Suprapubic skin (tissue), 3 donors: ENCODE data around the gene EYS.

ENCODE experiments used
- POLR2AphosphoS5 ChIP-seq, 3 donors: sonication (generic); formaldehyde crosslinking; IDR thresholded peaks; one replicate each; pipeline ENCODE4 v1.6.1; 2017; ENCODE audit warnings: antibody characterized with exemption in 3 of 3
- TF ChIP-seq, protein P1 (sequence below), 2 donors: fragments of 200-600 bp in 1 of 2; fragments of 450-650 bp in 1 of 2; sonication (generic) in 1 of 2; IDR thresholded peaks; one replicate each; pipeline ENCODE4 v1.5.1; 2016 to 2019; ENCODE audit warnings: antibody characterized with exemption in 2 of 2, mild to moderate bottlenecking in 1 of 2, moderate library complexity in 1 of 2

DNA sequence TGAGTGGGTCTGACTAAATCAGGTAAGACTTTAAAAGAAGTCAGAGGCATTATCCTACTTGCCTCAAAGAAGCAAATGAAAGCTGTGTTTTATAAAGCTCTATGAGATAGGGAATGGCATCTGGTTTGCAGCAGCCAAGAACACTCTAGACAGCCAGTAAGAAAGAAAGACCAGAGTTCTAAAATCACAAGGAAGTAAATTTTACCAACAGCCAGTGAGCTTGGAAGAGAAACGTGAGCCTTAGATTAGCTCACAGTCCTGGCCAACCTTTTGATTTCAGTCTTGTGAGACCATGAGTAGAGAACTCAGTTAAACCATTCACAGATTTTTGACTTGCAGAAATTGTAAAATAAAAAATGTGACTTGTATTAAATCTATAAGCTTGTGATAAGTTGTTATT lies 693.0 kb downstream of the EYS start:
- TF ChIP-seq, protein P1, sequence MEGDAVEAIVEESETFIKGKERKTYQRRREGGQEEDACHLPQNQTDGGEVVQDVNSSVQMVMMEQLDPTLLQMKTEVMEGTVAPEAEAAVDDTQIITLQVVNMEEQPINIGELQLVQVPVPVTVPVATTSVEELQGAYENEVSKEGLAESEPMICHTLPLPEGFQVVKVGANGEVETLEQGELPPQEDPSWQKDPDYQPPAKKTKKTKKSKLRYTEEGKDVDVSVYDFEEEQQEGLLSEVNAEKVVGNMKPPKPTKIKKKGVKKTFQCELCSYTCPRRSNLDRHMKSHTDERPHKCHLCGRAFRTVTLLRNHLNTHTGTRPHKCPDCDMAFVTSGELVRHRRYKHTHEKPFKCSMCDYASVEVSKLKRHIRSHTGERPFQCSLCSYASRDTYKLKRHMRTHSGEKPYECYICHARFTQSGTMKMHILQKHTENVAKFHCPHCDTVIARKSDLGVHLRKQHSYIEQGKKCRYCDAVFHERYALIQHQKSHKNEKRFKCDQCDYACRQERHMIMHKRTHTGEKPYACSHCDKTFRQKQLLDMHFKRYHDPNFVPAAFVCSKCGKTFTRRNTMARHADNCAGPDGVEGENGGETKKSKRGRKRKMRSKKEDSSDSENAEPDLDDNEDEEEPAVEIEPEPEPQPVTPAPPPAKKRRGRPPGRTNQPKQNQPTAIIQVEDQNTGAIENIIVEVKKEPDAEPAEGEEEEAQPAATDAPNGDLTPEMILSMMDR (IDR thresholded peaks at IDR 0.05) = no peak
- no peak for TF ChIP-seq POLR2AphosphoS5 (IDR thresholded peaks at IDR 0.05)
